Neural crest cell (in vitro differentiated cells): Measurements from ENCODE around the gene PSMB7. TPM values are rescaled to one million over a fixed set of nuclear protein-coding genes. Genes with fewer than 3 reads are reported as not detected.

Experiments used
- DNase-seq: peaks from one replicate; pipeline ENCODE4 v3.0.0; 2021; ENCODE audit warnings: low read depth, mixed read lengths, low spot score
- H3K27ac Mint-ChIP-seq: one replicate; pipeline ENCODE4 v1.8.0; 2021; ENCODE audit warnings: mild to moderate bottlenecking, mixed read lengths; ENCODE audit not compliant: unreplicated experiment
- H3K27me3 Mint-ChIP-seq: 2 replicates; pipeline ENCODE4 v1.8.0; 2021; ENCODE audit warnings: low read depth, mild to moderate bottlenecking, mixed read lengths
- H3K36me3 Mint-ChIP-seq: 2 replicates; pipeline ENCODE4 v1.8.0; 2021; ENCODE audit warnings: low read depth, mild to moderate bottlenecking, mixed read lengths
- H3K4me1 Mint-ChIP-seq: 2 replicates; pipeline ENCODE4 v1.8.0; 2021; ENCODE audit warnings: mixed read lengths
- H3K4me3 Mint-ChIP-seq: one replicate; pipeline ENCODE4 v1.8.0; 2021; ENCODE audit warnings: mild to moderate bottlenecking, mixed read lengths
- H3K9me3 Mint-ChIP-seq: 2 replicates; pipeline ENCODE4 v1.8.0; 2021; ENCODE audit warnings: mixed read lengths
- total RNA-seq: library from RNA; stranded (reverse); gene quantifications from 2 replicates; pipeline ENCODE4 v1.2.1, GENCODE V29; 2021
- TF ChIP-seq, protein P1 (sequence below): fragments of 200-600 bp; sonication (generic); conservative IDR thresholded peaks from 2 replicates; pipeline ENCODE4 v1.5.0; 2021; ENCODE audit warnings: antibody characterized with exemption, mild to moderate bottlenecking

The PSMB7 gene
- total RNA-seq, 1 donor from 2014 or later, result 196 TPM

DNA sequence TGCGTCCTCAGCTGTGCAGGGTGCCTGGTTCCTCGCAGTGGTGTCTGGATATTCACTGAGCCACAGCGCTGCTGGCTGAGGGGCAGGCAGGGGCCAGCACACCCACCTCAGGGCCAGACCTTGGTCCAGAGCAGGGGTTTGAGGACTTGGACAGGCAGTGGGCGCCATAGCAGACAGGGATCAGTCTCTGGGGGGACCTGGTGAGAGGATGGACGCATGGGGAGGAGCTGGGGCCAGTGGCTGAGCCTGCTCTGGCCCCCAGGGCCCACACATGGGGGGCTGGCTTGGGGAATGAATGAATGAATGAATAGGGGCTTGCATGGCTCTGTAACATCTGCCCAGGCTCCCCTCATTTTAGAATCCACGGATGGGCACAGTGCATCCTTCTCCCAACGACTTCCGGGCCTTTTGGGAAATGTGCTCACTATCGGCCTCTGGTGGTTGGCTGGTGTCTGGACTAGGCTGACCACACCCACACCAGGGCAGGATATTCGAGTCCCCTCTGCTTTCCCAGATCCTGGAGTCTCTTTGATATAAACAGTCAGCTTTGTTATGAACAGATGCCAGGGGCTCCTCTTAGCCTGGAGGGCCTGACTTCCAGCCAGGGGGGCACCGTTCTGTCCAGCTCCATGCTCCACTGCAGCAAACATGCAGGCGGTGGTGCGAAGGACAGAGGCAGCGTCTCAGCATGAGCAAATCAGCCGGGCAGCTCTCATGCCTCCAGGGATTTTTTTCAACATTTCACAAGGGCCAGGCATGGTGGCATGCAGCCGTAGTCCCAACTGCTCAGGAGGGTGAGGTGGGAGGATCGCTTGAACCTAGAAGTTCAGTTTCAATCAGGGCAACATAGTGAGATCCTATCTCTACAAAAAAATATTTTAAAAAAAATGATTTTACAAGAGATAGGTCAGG lies 94.9 kb downstream of the PSMB7 start:
- Mint-ChIP-seq H3K4me1 (peaks cover 6% of the 10 kb centered on the region), H3K27ac (peak overlapping the region; percentile 67), H3K27me3 (no peaks in the 10 kb centered on the region), H3K9me3 (no peaks in the 10 kb centered on the region), H3K36me3 (peaks cover 9% of the 10 kb centered on the region), H3K4me3 (peak overlapping the region; percentile 13)
- TF ChIP-seq, protein P1, sequence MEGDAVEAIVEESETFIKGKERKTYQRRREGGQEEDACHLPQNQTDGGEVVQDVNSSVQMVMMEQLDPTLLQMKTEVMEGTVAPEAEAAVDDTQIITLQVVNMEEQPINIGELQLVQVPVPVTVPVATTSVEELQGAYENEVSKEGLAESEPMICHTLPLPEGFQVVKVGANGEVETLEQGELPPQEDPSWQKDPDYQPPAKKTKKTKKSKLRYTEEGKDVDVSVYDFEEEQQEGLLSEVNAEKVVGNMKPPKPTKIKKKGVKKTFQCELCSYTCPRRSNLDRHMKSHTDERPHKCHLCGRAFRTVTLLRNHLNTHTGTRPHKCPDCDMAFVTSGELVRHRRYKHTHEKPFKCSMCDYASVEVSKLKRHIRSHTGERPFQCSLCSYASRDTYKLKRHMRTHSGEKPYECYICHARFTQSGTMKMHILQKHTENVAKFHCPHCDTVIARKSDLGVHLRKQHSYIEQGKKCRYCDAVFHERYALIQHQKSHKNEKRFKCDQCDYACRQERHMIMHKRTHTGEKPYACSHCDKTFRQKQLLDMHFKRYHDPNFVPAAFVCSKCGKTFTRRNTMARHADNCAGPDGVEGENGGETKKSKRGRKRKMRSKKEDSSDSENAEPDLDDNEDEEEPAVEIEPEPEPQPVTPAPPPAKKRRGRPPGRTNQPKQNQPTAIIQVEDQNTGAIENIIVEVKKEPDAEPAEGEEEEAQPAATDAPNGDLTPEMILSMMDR, result peak; percentile 83
- peak; percentile 81 for DNase-seq

DNA sequence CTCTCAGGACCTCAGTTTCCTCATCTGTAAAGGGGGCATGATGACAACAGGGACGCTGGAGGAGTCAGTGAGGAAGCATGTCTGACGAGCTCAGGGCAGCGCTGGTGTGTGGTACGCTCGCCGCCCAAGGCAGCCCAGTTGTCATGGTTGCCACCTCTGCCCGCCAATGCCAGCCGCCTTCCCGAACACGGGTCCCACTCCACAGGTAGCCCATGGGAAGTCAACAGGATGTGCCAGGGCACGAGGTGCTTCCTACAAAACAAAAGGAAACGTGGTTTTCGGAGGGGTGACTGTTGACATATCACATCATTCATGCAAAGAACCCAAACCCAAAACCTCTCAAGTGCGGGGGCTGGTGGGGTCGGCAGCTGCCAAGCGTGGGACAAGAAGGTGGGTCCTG lies 99.4 kb downstream of the PSMB7 start:
- peaks cover 6% of the 10 kb centered on the region for H3K4me1 Mint-ChIP-seq
- DNase-seq, result no peak
- peaks cover 9% of the 10 kb centered on the region for H3K36me3 Mint-ChIP-seq
- H3K4me3 Mint-ChIP-seq, result no peak overlapping the region
- no peak overlapping the region for H3K27ac Mint-ChIP-seq
- no peaks in the 10 kb centered on the region for H3K9me3 Mint-ChIP-seq
- TF ChIP-seq, protein P1, result no peak
- H3K27me3 Mint-ChIP-seq, result no peaks in the 10 kb centered on the region

DNA sequence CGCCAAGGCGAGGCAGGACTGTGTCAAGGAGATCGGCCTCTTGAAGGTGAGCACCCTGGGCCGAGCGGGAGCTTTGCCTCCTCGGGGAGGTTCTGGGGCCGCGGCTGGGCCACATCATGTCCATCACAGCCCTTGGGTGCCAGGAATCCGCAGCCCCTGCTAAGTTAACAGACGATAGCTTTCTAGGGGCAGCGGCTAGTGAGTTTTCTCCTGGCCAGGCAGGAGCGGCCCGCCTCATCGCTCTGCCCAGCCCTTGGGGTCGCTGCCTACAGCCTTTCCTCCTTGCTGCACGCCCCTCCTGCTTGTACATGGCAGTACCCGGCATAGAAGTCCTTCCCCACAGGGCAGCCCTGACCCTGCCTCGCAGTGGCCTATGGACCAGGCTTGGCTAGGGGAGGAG lies 101.3 kb downstream of the PSMB7 start:
- H3K9me3 Mint-ChIP-seq, result no peaks in the 10 kb centered on the region
- no peaks in the 10 kb centered on the region for H3K27me3 Mint-ChIP-seq
- TF ChIP-seq, protein P1, result no peak

DNA sequence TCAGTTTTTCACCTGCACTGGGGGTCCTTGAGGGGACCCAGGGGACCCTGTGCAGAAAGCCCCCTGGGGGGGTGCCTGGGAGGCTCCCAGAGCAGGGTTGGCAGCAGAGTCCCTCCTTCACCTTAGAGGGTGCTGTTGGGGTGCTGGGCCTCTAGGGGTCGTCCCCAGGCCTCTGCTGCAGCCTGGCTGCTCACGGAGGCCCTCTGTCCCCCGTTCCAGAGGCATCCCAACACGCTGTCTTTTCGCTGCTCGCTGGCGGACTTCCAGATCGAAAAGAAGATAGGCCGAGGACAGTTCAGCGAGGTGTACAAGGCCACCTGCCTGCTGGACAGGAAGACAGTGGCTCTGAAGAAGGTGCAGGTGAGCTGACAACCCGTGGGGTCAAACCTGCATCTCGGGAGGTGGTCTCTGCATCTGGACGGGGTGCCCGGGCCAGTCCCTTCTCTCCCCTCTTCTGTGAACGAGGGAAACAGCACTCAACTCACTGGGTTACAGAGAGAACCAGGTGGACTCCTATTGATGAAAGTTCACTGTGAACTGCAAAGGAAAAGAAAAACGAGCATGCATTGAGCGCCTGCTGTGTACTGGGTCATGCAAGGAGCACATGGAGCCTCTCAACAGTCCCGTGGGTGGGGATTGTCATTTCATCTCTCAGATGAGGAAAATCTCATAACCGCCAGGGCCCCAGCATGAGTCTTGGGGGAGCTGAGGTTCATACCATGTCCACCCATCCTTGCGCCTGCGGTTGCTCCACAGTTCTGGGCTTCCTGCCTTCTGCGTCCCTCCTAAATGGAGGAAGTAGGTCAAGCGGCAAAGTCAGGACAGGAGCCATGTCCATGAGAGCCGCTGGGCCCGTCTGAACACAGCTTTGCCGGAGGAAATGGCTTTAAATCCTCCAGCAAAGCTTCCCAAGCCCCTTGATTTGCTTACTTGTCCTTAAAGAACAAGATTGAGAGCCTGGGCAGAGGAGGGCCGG lies 102.7 kb downstream of the PSMB7 start:
- TF ChIP-seq, protein P1, result no peak
- no peaks in the 10 kb centered on the region for H3K4me1 Mint-ChIP-seq
- H3K27ac Mint-ChIP-seq, result peak overlapping the region; percentile 57
- H3K4me3 Mint-ChIP-seq, result no peak overlapping the region
- peaks cover 3% of the 10 kb centered on the region for H3K36me3 Mint-ChIP-seq
- no peaks in the 10 kb centered on the region for H3K27me3 Mint-ChIP-seq
- no peak for DNase-seq
- H3K9me3 Mint-ChIP-seq, result no peaks in the 10 kb centered on the region

More for the DNA sequence above, 101.3 kb downstream of the PSMB7 start:
- Mint-ChIP-seq H3K36me3 (peaks cover 7% of the 10 kb centered on the region), H3K4me1 (no peaks in the 10 kb centered on the region), H3K4me3 (no peak overlapping the region), H3K27ac (peak overlapping the region; percentile 78)
- DNase-seq, result no peak

DNA sequence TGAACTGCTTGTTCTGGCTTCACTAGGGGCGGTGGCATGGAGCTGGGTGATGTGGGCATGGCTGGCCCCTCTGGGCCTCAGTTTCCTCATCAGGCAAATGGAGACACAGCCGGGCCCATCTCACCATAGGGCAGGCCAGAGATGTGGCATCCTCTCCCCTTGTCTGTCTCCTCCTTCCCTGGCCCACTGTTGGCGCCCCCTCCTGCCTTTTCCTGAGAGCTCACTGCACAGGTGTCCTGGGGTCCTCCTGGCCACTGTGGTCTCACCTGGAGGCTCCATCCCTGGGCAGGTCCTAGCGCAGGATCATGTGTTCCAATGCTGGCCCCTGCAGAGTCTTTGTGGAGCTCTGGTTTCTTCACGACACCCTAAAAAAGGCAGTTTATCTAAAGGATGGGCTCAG lies 104.0 kb downstream of the PSMB7 start:
- TF ChIP-seq, protein P1, result no peak
- Mint-ChIP-seq H3K4me1 (peaks cover 2% of the 10 kb centered on the region), H3K36me3 (no peaks in the 10 kb centered on the region), H3K9me3 (no peaks in the 10 kb centered on the region), H3K4me3 (no peak overlapping the region), H3K27ac (peak overlapping the region; percentile 50), H3K27me3 (no peaks in the 10 kb centered on the region)
- DNase-seq, result no peak
